HepG2 (cell line): ENCODE measurements around the gene C9orf50. TPM values are rescaled to one million over a fixed set of nuclear protein-coding genes. Genes with fewer than 3 reads are reported as not detected.

Experiments
- AKNA ChIP-seq: sonication (generic); formaldehyde crosslinking; IDR thresholded peaks from 2 replicates; pipeline ENCODE4 v1.4.0; 2020; ENCODE audit warnings: missing genetic modification reagents, borderline replicate concordance
- CBX5 ChIP-seq: sonication (generic); formaldehyde crosslinking; IDR thresholded peaks from 2 replicates; pipeline ENCODE4 v1.4.0; 2020; ENCODE audit warnings: missing genetic modification reagents, borderline replicate concordance
- ELF1 ChIP-seq: sonication (generic); formaldehyde crosslinking; IDR thresholded peaks from 2 replicates; pipeline ENCODE4 v1.4.0; 2020; ENCODE audit warnings: missing genetic modification reagents
- JUND ChIP-seq: sonication (generic); formaldehyde crosslinking; IDR thresholded peaks from 2 replicates; pipeline ENCODE4 v1.8.0; 2022; ENCODE audit warnings: mild to moderate bottlenecking, missing genetic modification reagents
- MED1 ChIP-seq: sonication (generic); formaldehyde crosslinking; IDR thresholded peaks from 2 replicates; pipeline ENCODE4 v1.4.0; 2020; ENCODE audit warnings: missing genetic modification reagents
- MTF2 ChIP-seq: sonication (generic); formaldehyde crosslinking; IDR thresholded peaks from 2 replicates; pipeline ENCODE4 v1.5.0; 2020; ENCODE audit warnings: missing genetic modification reagents, borderline replicate concordance
- MXI1 ChIP-seq: IDR thresholded peaks from 3 replicates; pipeline ENCODE4 v1.6.1; 2012; ENCODE audit warnings: low read depth, low read length, inconsistent platforms, borderline replicate concordance
- PCBP1 ChIP-seq: fragments of 200-400 bp; formaldehyde crosslinking; IDR thresholded peaks from 2 replicates; pipeline ENCODE4 v1.6.1; 2017; ENCODE audit warnings: mild to moderate bottlenecking, low read depth, low read length, borderline replicate concordance
- PHF21A ChIP-seq: sonication (generic); formaldehyde crosslinking; IDR thresholded peaks from 2 replicates; pipeline ENCODE4 v1.5.0; 2020; ENCODE audit warnings: mild to moderate bottlenecking, missing genetic modification reagents
- RCOR2 ChIP-seq: IDR thresholded peaks from 2 replicates; pipeline ENCODE4 v1.6.1; 2016; ENCODE audit warnings: missing biosample characterization, missing genetic modification reagents
- RFXANK ChIP-seq: IDR thresholded peaks from 2 replicates; pipeline ENCODE4 v1.6.1; 2016
- TRIM24 ChIP-seq: sonication (generic); formaldehyde crosslinking; IDR thresholded peaks from 2 replicates; pipeline ENCODE4 v1.8.0; 2022; ENCODE audit warnings: mild to moderate bottlenecking, missing genetic modification reagents
- ZBTB2 ChIP-seq: sonication (generic); formaldehyde crosslinking; IDR thresholded peaks from 2 replicates; pipeline ENCODE4 v1.8.0; 2022; ENCODE audit warnings: low read depth, missing genetic modification reagents
- ZNF530 ChIP-seq: sonication (generic); formaldehyde crosslinking; IDR thresholded peaks from 2 replicates; pipeline ENCODE4 v1.5.0; 2020; ENCODE audit warnings: low read depth, mild to moderate bottlenecking, missing genetic modification reagents
- ZNF557 ChIP-seq: sonication (generic); formaldehyde crosslinking; IDR thresholded peaks from 2 replicates; pipeline ENCODE4 v1.4.0; 2020; ENCODE audit warnings: missing genetic modification reagents
- ZNF644 ChIP-seq: IDR thresholded peaks from 2 replicates; pipeline ENCODE4 v1.6.1; 2016; ENCODE audit warnings: low read depth
- ZNF703 ChIP-seq: sonication (generic); formaldehyde crosslinking; IDR thresholded peaks from 2 replicates; pipeline ENCODE4 v1.5.1; 2020; ENCODE audit warnings: missing genetic modification reagents, mild to moderate bottlenecking, moderate library complexity, borderline replicate concordance
- polyA plus RNA-seq, 8 experiments: library from polyadenylated mRNA; depleted of rRNA in 3 of 8; stranded (reverse) in 7 of 8; unstranded in 1 of 8; fragments of >200 nt; fragmentation: Illumina TruSeq in 4 of 8; extraction: Trizol in 4 of 8; gene quantifications; 2 replicates each; pipeline versions ENCODE4 v1.2.1 to v1.2.3, GENCODE V29; 2011 to 2016; ENCODE audit warnings: low read depth in 4 of 8, missing spikeins in 1 of 8, mixed read lengths in 1 of 8; ENCODE audit not compliant: insufficient read depth in 1 of 8
- total RNA-seq, 5 experiments: library from RNA; depleted of rRNA; stranded (reverse); fragments of >200 nt; fragmentation: Illumina TruSeq; extraction: Trizol; gene quantifications; 2 replicates each; pipeline ENCODE4 v1.2.3, GENCODE V29; 2016; ENCODE audit warnings: low read depth in 1 of 5
- TF ChIP-seq, protein P1 (sequence below): IDR thresholded peaks from 2 replicates; pipeline ENCODE4 v1.6.1; 2016; ENCODE audit warnings: missing biosample characterization, missing genetic modification reagents, low read depth
- TF ChIP-seq, protein P2 (sequence below): sonication (generic); formaldehyde crosslinking; IDR thresholded peaks from 2 replicates; pipeline ENCODE4 v1.4.0; 2020; ENCODE audit warnings: missing genetic modification reagents, borderline replicate concordance

C9orf50 gene
- total and polyA plus RNA-seq, 2 of the 13 experiments (the other 11 are each of a cell fraction or from before 2014, with no cell fraction given) = not detected

- TF ChIP-seq, protein P1, sequence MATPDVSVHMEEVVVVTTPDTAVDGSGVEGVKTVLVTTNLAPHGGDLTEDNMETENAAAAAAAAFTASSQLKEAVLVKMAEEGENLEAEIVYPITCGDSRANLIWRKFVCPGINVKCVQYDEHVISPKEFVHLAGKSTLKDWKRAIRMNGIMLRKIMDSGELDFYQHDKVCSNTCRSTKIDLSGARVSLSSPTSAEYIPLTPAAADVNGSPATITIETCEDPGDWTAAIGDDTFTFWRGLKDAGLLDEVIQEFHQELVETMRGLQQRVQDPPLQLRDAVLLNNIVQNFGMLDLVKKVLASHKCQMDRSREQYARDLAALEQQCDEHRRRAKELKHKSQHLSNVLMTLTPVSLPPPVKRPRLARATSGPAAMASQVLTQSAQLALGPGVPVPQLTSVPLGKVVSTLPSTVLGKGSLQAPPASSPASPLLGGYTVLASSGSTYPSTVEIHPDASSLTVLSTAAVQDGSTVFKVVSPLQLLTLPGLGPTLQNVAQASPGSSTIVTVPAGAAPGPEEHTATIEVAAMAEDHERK (CRISPR knock-in tag) = no peak
- no peak for TF ChIP-seq AKNA
- peak; percentile 75 for TF ChIP-seq PHF21A (CRISPR knock-in tag)
- peak; percentile 40 for TF ChIP-seq ELF1 (CRISPR knock-in tag)
- peak; percentile 55; the same call in 1 of the 3 replicates for TF ChIP-seq MXI1
- no peak for TF ChIP-seq ZNF557 (CRISPR knock-in tag)
- TF ChIP-seq RFXANK (CRISPR knock-in tag) = 0 out of 2 replicates have a peak, but pooled peaks have one; percentile 29
- TF ChIP-seq PCBP1 = no peak
- no peak; the same call in 1 of the 2 replicates for TF ChIP-seq CBX5
- TF ChIP-seq ZNF644 (CRISPR knock-in tag) = 0 out of 2 replicates have a peak, but pooled peaks have one; percentile 11
- TF ChIP-seq, protein P2, sequence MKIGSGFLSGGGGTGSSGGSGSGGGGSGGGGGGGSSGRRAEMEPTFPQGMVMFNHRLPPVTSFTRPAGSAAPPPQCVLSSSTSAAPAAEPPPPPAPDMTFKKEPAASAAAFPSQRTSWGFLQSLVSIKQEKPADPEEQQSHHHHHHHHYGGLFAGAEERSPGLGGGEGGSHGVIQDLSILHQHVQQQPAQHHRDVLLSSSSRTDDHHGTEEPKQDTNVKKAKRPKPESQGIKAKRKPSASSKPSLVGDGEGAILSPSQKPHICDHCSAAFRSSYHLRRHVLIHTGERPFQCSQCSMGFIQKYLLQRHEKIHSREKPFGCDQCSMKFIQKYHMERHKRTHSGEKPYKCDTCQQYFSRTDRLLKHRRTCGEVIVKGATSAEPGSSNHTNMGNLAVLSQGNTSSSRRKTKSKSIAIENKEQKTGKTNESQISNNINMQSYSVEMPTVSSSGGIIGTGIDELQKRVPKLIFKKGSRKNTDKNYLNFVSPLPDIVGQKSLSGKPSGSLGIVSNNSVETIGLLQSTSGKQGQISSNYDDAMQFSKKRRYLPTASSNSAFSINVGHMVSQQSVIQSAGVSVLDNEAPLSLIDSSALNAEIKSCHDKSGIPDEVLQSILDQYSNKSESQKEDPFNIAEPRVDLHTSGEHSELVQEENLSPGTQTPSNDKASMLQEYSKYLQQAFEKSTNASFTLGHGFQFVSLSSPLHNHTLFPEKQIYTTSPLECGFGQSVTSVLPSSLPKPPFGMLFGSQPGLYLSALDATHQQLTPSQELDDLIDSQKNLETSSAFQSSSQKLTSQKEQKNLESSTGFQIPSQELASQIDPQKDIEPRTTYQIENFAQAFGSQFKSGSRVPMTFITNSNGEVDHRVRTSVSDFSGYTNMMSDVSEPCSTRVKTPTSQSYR (CRISPR knock-in tag) = no peak; the same call in 1 of the 2 replicates
- no peak for TF ChIP-seq ZNF703
- TF ChIP-seq ZBTB2 (CRISPR knock-in tag) = no peak
- TF ChIP-seq RCOR2 (CRISPR knock-in tag) = peak; percentile 88
- no peak for TF ChIP-seq TRIM24 (CRISPR knock-in tag)
- TF ChIP-seq MED1 (CRISPR knock-in tag) = peak; percentile 97
- TF ChIP-seq JUND (CRISPR knock-in tag) = no peak
- no peak for TF ChIP-seq ZNF530 (CRISPR knock-in tag)
- TF ChIP-seq MTF2 (CRISPR knock-in tag) = no peak
Observed at GRCh38 chr9:129606161-129607026, 14.5 kb downstream of the C9orf50 start (continued).
